ENCODE results near the gene GPRIN2.
A peak's percentile ranks its signal among the peaks of the same experiment; 100 is the strongest.

GPRIN2 gene

DNA sequence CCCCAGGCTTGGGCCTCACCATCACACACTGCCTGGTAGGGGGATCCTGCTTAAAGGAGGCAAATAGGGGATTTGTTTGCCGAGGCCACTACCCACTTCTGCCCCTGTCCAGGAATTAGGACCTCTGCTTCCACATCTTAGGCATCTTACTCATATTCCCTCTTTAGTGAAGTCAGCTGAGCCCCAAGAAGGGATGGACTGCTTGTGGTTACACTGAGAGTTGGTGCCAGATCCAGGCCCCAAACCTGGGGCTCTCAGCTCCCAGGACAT lies 1.6 kb upstream of the GPRIN2 start:
- Histone ChIP-seq H3K4me3 (replicated peaks; ENCODE audit: insufficient read depth, low read length) (no peak overlapping the region), H3K27me3 (ENCODE audit: insufficient read depth, poor library complexity, severe bottlenecking) (peaks cover 63% of the 10 kb centered on the region), H3K27ac (replicated peaks) (no peak overlapping the region)
- TF ChIP-seq, protein P1, sequence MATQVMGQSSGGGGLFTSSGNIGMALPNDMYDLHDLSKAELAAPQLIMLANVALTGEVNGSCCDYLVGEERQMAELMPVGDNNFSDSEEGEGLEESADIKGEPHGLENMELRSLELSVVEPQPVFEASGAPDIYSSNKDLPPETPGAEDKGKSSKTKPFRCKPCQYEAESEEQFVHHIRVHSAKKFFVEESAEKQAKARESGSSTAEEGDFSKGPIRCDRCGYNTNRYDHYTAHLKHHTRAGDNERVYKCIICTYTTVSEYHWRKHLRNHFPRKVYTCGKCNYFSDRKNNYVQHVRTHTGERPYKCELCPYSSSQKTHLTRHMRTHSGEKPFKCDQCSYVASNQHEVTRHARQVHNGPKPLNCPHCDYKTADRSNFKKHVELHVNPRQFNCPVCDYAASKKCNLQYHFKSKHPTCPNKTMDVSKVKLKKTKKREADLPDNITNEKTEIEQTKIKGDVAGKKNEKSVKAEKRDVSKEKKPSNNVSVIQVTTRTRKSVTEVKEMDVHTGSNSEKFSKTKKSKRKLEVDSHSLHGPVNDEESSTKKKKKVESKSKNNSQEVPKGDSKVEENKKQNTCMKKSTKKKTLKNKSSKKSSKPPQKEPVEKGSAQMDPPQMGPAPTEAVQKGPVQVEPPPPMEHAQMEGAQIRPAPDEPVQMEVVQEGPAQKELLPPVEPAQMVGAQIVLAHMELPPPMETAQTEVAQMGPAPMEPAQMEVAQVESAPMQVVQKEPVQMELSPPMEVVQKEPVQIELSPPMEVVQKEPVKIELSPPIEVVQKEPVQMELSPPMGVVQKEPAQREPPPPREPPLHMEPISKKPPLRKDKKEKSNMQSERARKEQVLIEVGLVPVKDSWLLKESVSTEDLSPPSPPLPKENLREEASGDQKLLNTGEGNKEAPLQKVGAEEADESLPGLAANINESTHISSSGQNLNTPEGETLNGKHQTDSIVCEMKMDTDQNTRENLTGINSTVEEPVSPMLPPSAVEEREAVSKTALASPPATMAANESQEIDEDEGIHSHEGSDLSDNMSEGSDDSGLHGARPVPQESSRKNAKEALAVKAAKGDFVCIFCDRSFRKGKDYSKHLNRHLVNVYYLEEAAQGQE (IDR thresholded peaks at IDR 0.05; ENCODE audit: insufficient replicate concordance, low read depth): no peak
- TF ChIP-seq SPI1 (IDR thresholded peaks at IDR 0.05; ENCODE audit: borderline replicate concordance, low read depth) (no peak), GABPA (IDR thresholded peaks at IDR 0.05; ENCODE audit: low read depth) (no peak), POLR2AphosphoS5 (IDR thresholded peaks at IDR 0.05; ENCODE audit: low read depth) (no peak)
- TF ChIP-seq, protein P2, sequence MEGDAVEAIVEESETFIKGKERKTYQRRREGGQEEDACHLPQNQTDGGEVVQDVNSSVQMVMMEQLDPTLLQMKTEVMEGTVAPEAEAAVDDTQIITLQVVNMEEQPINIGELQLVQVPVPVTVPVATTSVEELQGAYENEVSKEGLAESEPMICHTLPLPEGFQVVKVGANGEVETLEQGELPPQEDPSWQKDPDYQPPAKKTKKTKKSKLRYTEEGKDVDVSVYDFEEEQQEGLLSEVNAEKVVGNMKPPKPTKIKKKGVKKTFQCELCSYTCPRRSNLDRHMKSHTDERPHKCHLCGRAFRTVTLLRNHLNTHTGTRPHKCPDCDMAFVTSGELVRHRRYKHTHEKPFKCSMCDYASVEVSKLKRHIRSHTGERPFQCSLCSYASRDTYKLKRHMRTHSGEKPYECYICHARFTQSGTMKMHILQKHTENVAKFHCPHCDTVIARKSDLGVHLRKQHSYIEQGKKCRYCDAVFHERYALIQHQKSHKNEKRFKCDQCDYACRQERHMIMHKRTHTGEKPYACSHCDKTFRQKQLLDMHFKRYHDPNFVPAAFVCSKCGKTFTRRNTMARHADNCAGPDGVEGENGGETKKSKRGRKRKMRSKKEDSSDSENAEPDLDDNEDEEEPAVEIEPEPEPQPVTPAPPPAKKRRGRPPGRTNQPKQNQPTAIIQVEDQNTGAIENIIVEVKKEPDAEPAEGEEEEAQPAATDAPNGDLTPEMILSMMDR (IDR thresholded peaks at IDR 0.05; ENCODE audit: insufficient read depth, low read length): no peak
- DNase-seq (ENCODE audit: low read depth in 1 of 2, low spot score in 1 of 2): no peak

DNA sequence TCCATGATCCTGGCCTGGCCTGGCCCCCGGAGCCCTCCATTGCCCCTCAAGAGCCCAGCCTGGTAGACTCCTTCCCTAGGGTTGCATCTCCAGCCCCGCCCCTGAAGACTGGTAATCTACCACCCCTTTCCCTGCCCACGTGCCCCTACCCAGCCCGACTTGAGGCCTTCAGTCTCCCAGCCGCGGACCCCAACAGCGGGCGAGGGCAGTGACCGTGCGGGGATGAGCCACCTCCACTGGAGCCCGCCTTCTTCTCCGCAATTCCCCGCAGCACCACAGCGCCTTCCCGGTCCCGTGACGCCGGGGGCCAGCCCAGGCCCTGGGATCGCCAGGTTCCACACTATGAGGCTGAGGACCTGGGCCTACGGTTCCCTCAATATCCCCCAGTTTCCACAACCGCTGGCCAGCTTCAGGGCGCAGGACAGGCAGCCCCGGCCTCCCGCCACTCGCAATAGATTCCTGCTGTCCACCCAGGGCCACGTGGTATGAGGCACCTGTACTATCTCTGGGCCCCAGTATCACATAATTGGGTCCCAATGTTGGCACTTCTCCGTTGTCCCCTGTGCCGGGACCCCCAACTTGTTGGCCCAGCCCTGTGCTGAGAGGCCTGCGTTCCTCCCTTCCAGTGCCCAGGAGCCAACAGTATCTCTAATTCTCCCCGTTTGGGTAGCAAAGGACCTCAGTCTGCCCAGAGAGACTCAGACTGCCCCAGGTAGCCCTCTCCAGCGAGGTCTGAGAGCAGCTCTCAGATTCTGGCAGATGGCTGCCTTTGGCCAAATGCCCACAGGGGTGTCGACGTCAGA lies 1.1 kb upstream of the GPRIN2 start:
- DNase-seq (ENCODE audit: low read depth in 1 of 2, low spot score in 1 of 2): peak in 1 of 2 experiments; percentile 7
- TF ChIP-seq SPI1 (IDR thresholded peaks at IDR 0.05; ENCODE audit: borderline replicate concordance, low read depth) (no peak), GABPA (IDR thresholded peaks at IDR 0.05; ENCODE audit: low read depth) (no peak), POLR2AphosphoS5 (IDR thresholded peaks at IDR 0.05; ENCODE audit: low read depth) (no peak)
- TF ChIP-seq, protein P1 (IDR thresholded peaks at IDR 0.05; ENCODE audit: insufficient replicate concordance, low read depth): no peak
- TF ChIP-seq, protein P2 (IDR thresholded peaks at IDR 0.05; ENCODE audit: insufficient read depth, low read length): no peak
- no peak overlapping the region for H3K4me3 ChIP-seq (replicated peaks; ENCODE audit: insufficient read depth, low read length)
- H3K27ac ChIP-seq (replicated peaks): no peak overlapping the region
- H3K27me3 ChIP-seq (ENCODE audit: insufficient read depth, poor library complexity, severe bottlenecking): peaks cover 63% of the 10 kb centered on the region

DNA sequence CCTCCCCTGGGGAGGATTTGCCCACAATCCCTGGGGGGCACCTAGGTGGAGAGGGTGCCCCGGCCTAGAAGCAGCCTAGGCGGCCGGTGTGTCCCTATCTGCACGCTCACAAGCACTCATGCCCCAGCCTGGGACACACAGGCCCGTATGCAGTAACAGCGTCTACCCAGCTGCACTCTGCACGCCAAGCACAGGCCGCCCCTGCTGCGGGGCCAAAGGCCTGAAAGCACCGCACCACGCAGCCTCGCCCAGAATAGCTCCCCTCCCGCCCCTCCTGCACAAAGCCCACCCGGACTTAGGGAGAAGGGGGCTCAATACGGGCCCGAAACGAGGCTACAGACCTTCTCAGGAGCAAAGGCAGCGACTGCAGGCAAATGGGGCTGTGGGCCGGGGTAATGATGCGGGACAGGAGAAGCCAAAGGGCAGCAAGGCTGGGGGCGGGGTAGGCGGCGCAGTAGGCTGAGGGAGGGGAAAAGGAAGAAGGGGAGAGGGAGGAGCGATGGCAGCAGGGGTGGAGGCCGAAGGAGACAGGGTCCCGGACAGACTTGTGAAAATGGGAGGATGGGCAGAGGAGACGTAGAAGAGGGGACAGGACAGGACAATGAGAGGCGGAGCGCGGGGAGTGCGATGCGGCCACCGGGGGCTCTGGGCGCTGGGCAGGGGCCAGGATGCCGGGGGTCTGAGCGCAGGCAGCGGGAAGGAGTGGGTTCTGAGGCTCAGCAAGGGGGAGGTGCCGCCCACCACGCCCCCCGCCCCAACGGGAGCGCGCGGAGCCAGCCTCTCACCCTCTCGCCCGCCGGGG lies 544 bp downstream of the GPRIN2 start:
- peaks cover 63% of the 10 kb centered on the region for H3K27me3 ChIP-seq (ENCODE audit: insufficient read depth, poor library complexity, severe bottlenecking)
- H3K27ac ChIP-seq (replicated peaks): no peak overlapping the region
- H3K4me3 ChIP-seq (replicated peaks; ENCODE audit: insufficient read depth, low read length): no peak overlapping the region
- TF ChIP-seq, protein P2 (IDR thresholded peaks at IDR 0.05; ENCODE audit: insufficient read depth, low read length): no peak
- TF ChIP-seq SPI1 (IDR thresholded peaks at IDR 0.05; ENCODE audit: borderline replicate concordance, low read depth): no peak
- no peak for TF ChIP-seq POLR2AphosphoS5 (IDR thresholded peaks at IDR 0.05; ENCODE audit: low read depth)
- TF ChIP-seq, protein P1 (IDR thresholded peaks at IDR 0.05; ENCODE audit: insufficient replicate concordance, low read depth): no peak
- TF ChIP-seq GABPA (IDR thresholded peaks at IDR 0.05; ENCODE audit: low read depth): no peak
- DNase-seq (ENCODE audit: low read depth in 1 of 2, low spot score in 1 of 2): peak in 1 of 2 experiments; percentile 1

Measured in HL-60 (cell line).